ENCODE data around the gene SHANK1.

DNA sequence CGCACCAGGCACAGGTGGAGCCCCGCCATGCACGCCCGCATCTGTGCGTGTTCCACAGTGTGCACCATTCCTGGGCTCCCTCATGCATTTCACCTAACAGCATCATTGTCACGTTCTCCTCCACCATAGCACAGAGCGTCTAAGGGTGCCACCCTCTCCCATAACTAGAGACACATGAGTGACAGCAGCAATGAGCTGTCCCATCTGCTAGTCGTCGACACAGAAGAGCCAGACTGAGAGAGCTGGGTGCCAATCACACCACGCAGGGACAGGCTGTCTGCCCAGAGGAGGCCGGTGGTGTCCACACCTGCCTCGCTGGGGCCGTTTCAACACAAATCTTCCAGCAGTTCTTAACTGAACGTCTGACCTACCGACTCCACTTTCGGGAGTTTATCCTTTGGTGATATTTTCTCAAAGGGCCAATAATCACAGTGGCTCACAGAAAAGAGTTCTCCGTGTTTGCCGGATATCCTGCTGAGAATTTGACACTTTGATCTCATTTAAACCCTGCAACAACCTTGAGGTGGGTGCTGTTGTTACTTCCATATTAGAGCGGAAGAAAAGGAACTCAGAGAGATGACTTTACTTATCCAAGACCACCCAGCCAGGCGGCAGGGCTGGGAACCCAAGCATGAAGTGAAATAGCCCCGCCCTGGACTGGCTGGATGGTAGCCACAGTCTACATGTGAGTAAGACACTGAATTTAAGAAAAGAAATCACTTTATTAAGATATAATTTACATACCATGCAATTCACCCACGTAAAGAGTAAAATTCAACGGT lies 19.7 kb upstream of the SHANK1 start:
- TF ChIP-seq, protein P1, sequence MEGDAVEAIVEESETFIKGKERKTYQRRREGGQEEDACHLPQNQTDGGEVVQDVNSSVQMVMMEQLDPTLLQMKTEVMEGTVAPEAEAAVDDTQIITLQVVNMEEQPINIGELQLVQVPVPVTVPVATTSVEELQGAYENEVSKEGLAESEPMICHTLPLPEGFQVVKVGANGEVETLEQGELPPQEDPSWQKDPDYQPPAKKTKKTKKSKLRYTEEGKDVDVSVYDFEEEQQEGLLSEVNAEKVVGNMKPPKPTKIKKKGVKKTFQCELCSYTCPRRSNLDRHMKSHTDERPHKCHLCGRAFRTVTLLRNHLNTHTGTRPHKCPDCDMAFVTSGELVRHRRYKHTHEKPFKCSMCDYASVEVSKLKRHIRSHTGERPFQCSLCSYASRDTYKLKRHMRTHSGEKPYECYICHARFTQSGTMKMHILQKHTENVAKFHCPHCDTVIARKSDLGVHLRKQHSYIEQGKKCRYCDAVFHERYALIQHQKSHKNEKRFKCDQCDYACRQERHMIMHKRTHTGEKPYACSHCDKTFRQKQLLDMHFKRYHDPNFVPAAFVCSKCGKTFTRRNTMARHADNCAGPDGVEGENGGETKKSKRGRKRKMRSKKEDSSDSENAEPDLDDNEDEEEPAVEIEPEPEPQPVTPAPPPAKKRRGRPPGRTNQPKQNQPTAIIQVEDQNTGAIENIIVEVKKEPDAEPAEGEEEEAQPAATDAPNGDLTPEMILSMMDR (IDR thresholded peaks at IDR 0.05): no peak
- TF ChIP-seq POLR2A (IDR thresholded peaks at IDR 0.05): no peak
